ENCODE measurements around the gene MIPOL1. TPM values are rescaled to one million over a fixed set of nuclear protein-coding genes. Genes with fewer than 3 reads are reported as not detected.

The MIPOL1 gene
- total and polyA plus RNA-seq, 4 donors: 0.51 to 6.6 (median 1.9) TPM

DNA sequence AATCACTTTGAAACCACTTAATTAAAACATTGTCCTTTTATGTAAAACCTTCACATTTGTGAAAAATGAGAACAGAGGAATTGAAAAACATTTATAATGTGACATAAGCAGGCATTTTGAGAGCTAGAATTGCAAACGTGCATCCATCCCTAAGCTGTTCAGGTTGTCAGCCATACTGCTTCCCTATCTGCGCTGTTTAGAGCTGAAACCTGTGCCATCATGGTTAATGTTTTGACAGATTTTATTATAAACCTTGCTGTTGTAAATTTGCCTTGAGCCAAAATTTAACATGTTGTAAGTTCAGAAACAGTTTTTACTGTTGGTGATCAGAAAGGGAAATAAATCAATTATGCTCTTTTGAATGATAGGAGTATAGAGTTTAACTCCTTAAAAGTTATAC is 365.5 kb downstream of the MIPOL1 start:
- no peak overlapping the region for H3K4me3 ChIP-seq (ENCODE audit: low read depth in 1 of 3, low read length in 3 of 3)
- H3K9ac ChIP-seq (ENCODE audit: low read depth in 1 of 2, low read length in 2 of 2): no peak overlapping the region
- no peaks in the 10 kb centered on the region for H3K9me3 ChIP-seq (ENCODE audit: control insufficient read depth in 4 of 4, low read length in 3 of 4)
- TF ChIP-seq RAD21 (IDR thresholded peaks at IDR 0.05) (no peak), HNF4A (conservative IDR thresholded peaks at IDR 0.05) (no peak), JUND (IDR thresholded peaks at IDR 0.05) (no peak), RXRA (IDR thresholded peaks at IDR 0.05) (no peak), FOXA2 (IDR thresholded peaks at IDR 0.05) (no peak), MAX (IDR thresholded peaks at IDR 0.05) (no peak), EGR1 (IDR thresholded peaks at IDR 0.05; ENCODE audit: low read depth in 2 of 2) (no peak), HNF4G (IDR thresholded peaks at IDR 0.05) (no peak), FOXA1 (IDR thresholded peaks at IDR 0.05) (no peak), SP1 (IDR thresholded peaks at IDR 0.05) (no peak), GABPA (IDR thresholded peaks at IDR 0.05 in 1 of 2, conservative IDR thresholded peaks at IDR 0.05 in 1 of 2) (no peak), TAF1 (conservative IDR thresholded peaks at IDR 0.05) (no peak)
- TF ChIP-seq, protein P1, sequence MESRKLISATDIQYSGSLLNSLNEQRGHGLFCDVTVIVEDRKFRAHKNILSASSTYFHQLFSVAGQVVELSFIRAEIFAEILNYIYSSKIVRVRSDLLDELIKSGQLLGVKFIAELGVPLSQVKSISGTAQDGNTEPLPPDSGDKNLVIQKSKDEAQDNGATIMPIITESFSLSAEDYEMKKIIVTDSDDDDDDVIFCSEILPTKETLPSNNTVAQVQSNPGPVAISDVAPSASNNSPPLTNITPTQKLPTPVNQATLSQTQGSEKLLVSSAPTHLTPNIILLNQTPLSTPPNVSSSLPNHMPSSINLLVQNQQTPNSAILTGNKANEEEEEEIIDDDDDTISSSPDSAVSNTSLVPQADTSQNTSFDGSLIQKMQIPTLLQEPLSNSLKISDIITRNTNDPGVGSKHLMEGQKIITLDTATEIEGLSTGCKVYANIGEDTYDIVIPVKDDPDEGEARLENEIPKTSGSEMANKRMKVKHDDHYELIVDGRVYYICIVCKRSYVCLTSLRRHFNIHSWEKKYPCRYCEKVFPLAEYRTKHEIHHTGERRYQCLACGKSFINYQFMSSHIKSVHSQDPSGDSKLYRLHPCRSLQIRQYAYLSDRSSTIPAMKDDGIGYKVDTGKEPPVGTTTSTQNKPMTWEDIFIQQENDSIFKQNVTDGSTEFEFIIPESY (IDR thresholded peaks at IDR 0.05): no peak
- TF ChIP-seq, protein P2, sequence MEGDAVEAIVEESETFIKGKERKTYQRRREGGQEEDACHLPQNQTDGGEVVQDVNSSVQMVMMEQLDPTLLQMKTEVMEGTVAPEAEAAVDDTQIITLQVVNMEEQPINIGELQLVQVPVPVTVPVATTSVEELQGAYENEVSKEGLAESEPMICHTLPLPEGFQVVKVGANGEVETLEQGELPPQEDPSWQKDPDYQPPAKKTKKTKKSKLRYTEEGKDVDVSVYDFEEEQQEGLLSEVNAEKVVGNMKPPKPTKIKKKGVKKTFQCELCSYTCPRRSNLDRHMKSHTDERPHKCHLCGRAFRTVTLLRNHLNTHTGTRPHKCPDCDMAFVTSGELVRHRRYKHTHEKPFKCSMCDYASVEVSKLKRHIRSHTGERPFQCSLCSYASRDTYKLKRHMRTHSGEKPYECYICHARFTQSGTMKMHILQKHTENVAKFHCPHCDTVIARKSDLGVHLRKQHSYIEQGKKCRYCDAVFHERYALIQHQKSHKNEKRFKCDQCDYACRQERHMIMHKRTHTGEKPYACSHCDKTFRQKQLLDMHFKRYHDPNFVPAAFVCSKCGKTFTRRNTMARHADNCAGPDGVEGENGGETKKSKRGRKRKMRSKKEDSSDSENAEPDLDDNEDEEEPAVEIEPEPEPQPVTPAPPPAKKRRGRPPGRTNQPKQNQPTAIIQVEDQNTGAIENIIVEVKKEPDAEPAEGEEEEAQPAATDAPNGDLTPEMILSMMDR (IDR thresholded peaks at IDR 0.05; ENCODE audit: low read depth, low read length, missing input control): no peak
- no peaks in the 10 kb centered on the region for H3K36me3 ChIP-seq (ENCODE audit: control insufficient read depth in 4 of 4, insufficient read depth in 3 of 4, low read depth in 1 of 4, low read length in 3 of 4)
- no peaks in the 10 kb centered on the region for H3K27me3 ChIP-seq (ENCODE audit: control insufficient read depth in 4 of 4, insufficient read depth in 4 of 4, low read length in 3 of 4)
- no peak overlapping the region for H3K27ac ChIP-seq (ENCODE audit: low read depth in 1 of 2, low read length in 2 of 2)
- WGBS: 82% methylated on average over 2 of the region's 2 CpGs
- peaks cover 2 to 34% (median 24%) of the 10 kb centered on the region in 4 donors for H3K4me1 ChIP-seq (ENCODE audit: control insufficient read depth in 4 of 4, insufficient read depth in 4 of 4, low read length in 3 of 4)
- no peak for DNase-seq (ENCODE audit: low spot score)

DNA sequence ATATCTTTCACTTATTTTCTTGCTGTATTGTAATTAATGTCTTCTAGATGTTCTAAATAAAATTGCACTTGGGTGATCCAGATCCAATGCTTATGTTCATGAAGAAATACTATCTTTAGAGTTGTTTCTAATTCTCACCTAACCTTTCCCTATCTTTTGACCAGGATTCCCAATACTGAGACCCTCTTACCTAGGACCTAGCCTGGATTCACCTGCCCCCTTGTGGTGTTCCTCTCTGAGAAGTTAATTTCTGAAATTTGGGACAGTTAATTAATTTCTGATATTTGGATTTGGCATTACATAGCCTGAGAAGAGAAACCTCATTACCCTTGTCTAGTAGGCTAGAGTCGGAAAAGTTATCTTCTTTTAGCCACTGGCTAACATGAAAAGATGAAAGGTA is 367.8 kb downstream of the MIPOL1 start:
- peak overlapping the region; percentile 7 to 33 (median 26) for H3K4me3 ChIP-seq (ENCODE audit: low read depth in 1 of 3, low read length in 3 of 3)
- H3K36me3 ChIP-seq (ENCODE audit: control insufficient read depth in 4 of 4, insufficient read depth in 3 of 4, low read depth in 1 of 4, low read length in 3 of 4): no peaks in the 10 kb centered on the region
- TF ChIP-seq RXRA (IDR thresholded peaks at IDR 0.05) (peak; percentile 7 to 29), ATF3 (IDR thresholded peaks at IDR 0.05) (no peak), SP1 (IDR thresholded peaks at IDR 0.05) (no peak), HNF4A (conservative IDR thresholded peaks at IDR 0.05) (no peak), JUND (IDR thresholded peaks at IDR 0.05) (no peak), NR2F2 (IDR thresholded peaks at IDR 0.05) (no peak), RAD21 (IDR thresholded peaks at IDR 0.05) (peak; percentile 90 to 94)
- TF ChIP-seq, protein P1 (IDR thresholded peaks at IDR 0.05): no peak
- TF ChIP-seq, protein P2 (IDR thresholded peaks at IDR 0.05; ENCODE audit: low read depth, low read length, missing input control): peak; percentile 60
- WGBS: 32% methylated on average over 1 of the region's 1 CpG
- H3K27me3 ChIP-seq (ENCODE audit: control insufficient read depth in 4 of 4, insufficient read depth in 4 of 4, low read length in 3 of 4): no peaks in the 10 kb centered on the region
- peak overlapping the region; percentile 33 to 51 for H3K27ac ChIP-seq (ENCODE audit: low read depth in 1 of 2, low read length in 2 of 2)
- no peak for DNase-seq (ENCODE audit: low spot score)
- H3K4me1 ChIP-seq (ENCODE audit: control insufficient read depth in 4 of 4, insufficient read depth in 4 of 4, low read length in 3 of 4): peaks cover 2 to 34% (median 24%) of the 10 kb centered on the region in 4 donors
- no peaks in the 10 kb centered on the region for H3K9me3 ChIP-seq (ENCODE audit: control insufficient read depth in 4 of 4, low read length in 3 of 4)
- H3K9ac ChIP-seq (ENCODE audit: low read depth in 1 of 2, low read length in 2 of 2): peak overlapping the region; percentile 35 to 63
